Epithelial cell of esophagus (primary cell): ENCODE measurements around the gene MBP.

ENCODE experiments used
- DNase-seq: peaks from one replicate; pipeline ENCODE4 v3.0.0; 2010; ENCODE audit warnings: low read depth
- H3K4me3 ChIP-seq: 2 replicates; pipeline ENCODE4 v1.5.1; 2011; ENCODE audit warnings: mild to moderate bottlenecking, low read length, control low read depth
- TF ChIP-seq, protein P1 (sequence below): IDR thresholded peaks from 2 replicates; pipeline ENCODE4 v1.5.1; 2011; ENCODE audit warnings: low read depth, mild to moderate bottlenecking, low read length, control low read depth, inconsistent platforms; ENCODE audit not compliant: insufficient read depth; ENCODE audit errors: missing control alignments

The MBP gene

DNA sequence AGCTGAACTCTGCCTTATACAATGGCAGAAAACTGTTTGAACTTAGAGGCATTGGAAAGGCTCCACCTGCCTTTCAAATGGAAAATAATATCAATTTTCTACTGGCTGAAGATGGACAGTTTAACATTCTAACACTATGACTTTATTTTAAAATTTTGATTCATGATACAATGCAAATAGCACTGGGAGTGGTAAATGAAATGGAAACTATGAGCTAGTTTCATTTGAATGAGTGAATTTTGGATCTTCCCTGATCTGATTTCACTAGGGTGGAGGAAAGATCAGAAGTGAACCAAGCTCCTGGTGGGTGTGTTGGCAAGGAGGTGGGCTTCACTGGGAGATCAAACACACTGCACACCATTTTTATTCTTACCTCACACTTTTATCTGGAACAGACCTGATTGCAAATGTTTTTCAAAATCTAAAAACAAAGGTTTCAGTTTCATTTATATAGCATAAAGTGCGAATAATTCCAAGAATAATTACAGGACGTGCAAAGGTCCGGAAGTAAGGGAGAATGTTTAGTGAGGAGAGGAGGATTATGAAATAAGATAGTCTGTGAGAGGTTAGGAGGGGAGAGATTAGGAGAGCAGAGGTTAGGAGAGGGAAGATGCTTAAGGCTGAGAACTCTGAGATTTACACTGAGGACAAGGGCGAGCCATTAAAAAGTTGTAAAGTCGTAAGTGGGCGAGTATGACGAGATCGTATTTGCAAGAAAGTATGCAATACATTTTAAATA is 18.6 kb upstream of the MBP start:
- no peak for DNase-seq
- TF ChIP-seq, protein P1, sequence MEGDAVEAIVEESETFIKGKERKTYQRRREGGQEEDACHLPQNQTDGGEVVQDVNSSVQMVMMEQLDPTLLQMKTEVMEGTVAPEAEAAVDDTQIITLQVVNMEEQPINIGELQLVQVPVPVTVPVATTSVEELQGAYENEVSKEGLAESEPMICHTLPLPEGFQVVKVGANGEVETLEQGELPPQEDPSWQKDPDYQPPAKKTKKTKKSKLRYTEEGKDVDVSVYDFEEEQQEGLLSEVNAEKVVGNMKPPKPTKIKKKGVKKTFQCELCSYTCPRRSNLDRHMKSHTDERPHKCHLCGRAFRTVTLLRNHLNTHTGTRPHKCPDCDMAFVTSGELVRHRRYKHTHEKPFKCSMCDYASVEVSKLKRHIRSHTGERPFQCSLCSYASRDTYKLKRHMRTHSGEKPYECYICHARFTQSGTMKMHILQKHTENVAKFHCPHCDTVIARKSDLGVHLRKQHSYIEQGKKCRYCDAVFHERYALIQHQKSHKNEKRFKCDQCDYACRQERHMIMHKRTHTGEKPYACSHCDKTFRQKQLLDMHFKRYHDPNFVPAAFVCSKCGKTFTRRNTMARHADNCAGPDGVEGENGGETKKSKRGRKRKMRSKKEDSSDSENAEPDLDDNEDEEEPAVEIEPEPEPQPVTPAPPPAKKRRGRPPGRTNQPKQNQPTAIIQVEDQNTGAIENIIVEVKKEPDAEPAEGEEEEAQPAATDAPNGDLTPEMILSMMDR, result no peak
- H3K4me3 ChIP-seq, result no peak overlapping the region

DNA sequence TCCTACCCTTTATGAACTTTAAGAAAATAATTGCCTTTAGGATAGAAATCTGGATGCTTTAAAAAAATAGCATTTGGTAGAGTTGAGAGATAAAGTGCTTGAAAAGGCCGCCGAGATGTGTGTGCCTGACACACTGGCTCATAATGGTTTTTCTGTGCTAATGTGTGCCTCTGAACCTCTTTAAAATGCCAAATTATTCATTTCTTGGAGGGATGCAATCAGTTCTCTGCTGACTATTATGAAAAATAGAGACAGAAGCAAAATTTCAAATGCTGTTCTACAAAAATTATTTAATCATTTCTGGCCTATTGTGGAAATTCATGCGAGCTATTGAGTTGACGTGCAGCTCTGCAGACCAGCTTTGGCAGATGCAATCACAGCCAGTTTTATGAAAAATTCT is 18.0 kb upstream of the MBP start:
- DNase-seq, result no peak
- TF ChIP-seq, protein P1, result no peak
- no peak overlapping the region for H3K4me3 ChIP-seq

DNA sequence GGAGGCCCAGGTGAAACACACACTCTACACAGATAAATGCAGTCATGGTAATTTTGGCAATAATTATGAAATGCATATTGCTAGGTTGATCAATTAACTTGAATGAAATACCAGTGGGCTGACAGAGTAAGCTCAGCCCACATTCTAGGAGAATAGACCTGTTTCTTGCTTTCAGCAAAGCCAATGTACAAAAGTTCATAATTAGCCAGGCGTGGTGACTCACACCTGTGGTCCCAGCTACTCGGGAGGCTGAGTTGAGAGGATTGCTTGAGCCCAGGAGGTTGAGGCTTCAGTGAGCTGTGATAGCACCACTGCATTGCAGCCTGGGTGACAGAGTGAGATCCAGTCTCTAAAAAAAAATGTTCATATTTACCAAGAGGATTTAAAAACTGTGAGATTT is 15.7 kb upstream of the MBP start:
- DNase-seq, result no peak
- TF ChIP-seq, protein P1, result no peak
- no peak overlapping the region for H3K4me3 ChIP-seq

DNA sequence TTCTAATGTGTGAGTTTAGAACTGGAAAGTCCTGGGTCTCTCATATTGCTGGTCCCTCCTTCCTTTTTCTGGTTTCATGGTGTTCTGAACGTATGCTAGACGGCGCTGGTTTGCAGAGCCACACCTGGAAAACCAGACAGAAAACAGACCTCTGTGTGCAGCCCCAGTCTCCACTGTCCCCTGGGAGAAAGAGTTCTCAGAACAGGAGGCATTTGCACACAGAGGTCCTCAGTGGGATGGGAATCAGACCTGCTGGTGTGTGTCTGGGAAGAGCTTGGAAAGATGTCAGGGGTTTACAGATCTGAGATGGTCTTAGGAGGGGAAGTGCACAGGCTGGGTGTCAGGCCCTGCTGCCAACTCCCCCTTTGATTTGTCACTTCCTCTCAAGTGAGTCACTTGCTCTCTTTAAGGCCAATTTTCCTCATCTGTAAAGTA is 14.9 kb upstream of the MBP start:
- H3K4me3 ChIP-seq, result no peak overlapping the region
- TF ChIP-seq, protein P1, result no peak
- no peak for DNase-seq

DNA sequence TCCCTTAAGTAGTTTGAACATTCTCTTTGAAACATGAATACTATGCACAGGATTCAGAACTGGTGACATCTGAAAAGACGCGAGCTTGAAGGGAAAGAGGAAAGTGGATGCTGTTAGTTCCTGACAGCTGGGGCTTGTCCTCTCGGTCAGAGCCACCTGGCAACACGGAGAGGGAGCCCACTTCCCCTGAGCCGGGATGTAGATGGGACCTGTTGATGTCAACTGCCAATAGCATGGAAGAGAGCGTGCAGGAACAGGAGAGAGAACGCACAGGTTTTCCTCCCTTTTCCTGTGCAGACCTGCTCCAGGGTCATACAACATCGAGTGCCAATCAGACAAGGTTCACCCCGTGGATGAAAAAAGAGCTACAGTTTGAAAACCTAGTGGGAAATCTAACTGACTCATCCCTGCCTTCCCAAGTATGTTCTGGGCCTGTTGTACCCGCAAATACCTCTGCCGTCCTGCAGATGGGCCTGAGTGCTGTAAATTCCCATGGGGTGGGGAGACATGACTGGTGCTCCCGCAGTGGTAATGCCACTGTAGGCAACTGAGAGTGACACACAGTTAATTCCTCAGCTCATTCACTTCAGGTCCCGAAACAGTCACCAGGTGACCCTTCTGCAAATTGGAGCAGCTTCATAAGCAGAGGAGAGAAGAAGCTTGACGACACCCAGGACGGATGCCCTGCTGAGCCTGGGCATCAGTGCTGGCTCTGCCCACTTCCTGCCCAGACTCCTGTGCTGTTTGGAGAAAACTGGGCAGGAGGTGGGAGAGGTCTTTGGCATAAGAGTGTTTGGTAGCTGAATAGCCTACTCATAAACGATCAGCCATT is 13.9 kb upstream of the MBP start:
- no peak overlapping the region for H3K4me3 ChIP-seq
- peak; percentile 61 for DNase-seq
- TF ChIP-seq, protein P1, result no peak

DNA sequence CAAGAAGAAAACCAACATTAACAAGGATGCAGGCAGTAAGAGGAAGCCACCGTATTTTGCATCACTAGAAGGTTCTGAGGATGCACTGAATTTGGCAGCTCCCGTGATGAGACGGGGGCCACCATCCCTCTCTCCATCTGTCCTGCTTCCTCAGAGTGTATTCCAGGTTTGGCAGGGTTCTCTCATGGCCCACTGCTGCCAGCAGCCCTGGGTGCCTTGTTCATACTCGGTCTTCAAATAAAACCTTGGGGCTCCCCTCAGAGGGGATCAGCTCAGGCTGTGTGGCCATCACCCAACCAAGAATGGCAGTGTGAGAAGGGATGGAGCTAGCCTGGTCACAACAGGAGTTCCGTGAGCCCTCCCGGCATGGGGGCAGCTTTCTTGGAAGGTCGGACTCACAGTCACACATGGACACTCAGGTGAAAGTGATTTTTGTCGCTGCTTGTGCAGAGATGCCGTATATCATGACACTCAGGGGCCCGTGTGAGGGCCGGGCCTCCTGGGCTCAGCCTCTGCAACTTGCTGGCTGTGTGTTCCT is 12.8 kb upstream of the MBP start:
- no peak for DNase-seq
- TF ChIP-seq, protein P1, result no peak
- no peak overlapping the region for H3K4me3 ChIP-seq
